Mesenchymal stem cell (in vitro differentiated cells and primary cell): ENCODE results near the gene GALNT10.

ENCODE experiments used
- DNase-seq: peaks from one replicate; pipeline ENCODE4 v3.0.0-alpha.2; 2013
- H2AFZ ChIP-seq: one replicate; pipeline ENCODE4 v1.6.1; 2013; ENCODE audit warnings: low read depth, mild to moderate bottlenecking, control low read depth, inconsistent platforms, low read length, moderate library complexity
- H2AK5ac ChIP-seq: 2 replicates; pipeline ENCODE4 v1.6.1; 2013; ENCODE audit warnings: low read length, moderate library complexity, mild to moderate bottlenecking, inconsistent platforms; ENCODE audit not compliant: severe bottlenecking
- H2BK120ac ChIP-seq: one replicate; pipeline ENCODE4 v1.6.1; 2013; ENCODE audit warnings: low read depth, mild to moderate bottlenecking, inconsistent platforms, low read length, moderate library complexity
- H2BK12ac ChIP-seq, 2 experiments: one replicate each; pipeline ENCODE4 v1.6.1; 2013; ENCODE audit warnings: inconsistent platforms in 2 of 2, low read length in 2 of 2, mild to moderate bottlenecking in 2 of 2, moderate library complexity in 2 of 2, control low read depth in 1 of 2
- H2BK15ac ChIP-seq: one replicate; pipeline ENCODE4 v1.6.1; 2013; ENCODE audit warnings: mild to moderate bottlenecking, low read depth, inconsistent platforms; ENCODE audit not compliant: poor library complexity, severe bottlenecking
- H2BK5ac ChIP-seq: 2 replicates; pipeline ENCODE4 v1.6.1; 2013; ENCODE audit warnings: low read depth, mild to moderate bottlenecking, low read length, control low read depth, inconsistent platforms; ENCODE audit not compliant: poor library complexity, severe bottlenecking
- H3K14ac ChIP-seq, 2 experiments: one replicate each; pipeline ENCODE4 v1.6.1; 2013; ENCODE audit warnings: inconsistent platforms in 2 of 2, low read length in 2 of 2, control low read depth in 1 of 2, mild to moderate bottlenecking in 1 of 2, moderate library complexity in 1 of 2
- H3K18ac ChIP-seq, 2 experiments: one replicate each; pipeline ENCODE4 v1.6.1; 2013; ENCODE audit warnings: inconsistent platforms in 2 of 2, low read length in 2 of 2, control low read depth in 1 of 2, low read depth in 1 of 2, mild to moderate bottlenecking in 1 of 2
- H3K23ac ChIP-seq, 2 experiments: one replicate each; pipeline ENCODE4 v1.6.1; 2013; ENCODE audit warnings: inconsistent platforms in 2 of 2, low read length in 2 of 2, mild to moderate bottlenecking in 2 of 2, moderate library complexity in 2 of 2, control low read depth in 1 of 2
- H3K27ac ChIP-seq: 2 replicates; pipeline ENCODE4 v1.5.1; 2013; ENCODE audit warnings: mild to moderate bottlenecking, moderate library complexity, low read length, control low read depth, inconsistent platforms; ENCODE audit not compliant: poor library complexity, severe bottlenecking
- H3K27me3 ChIP-seq, 2 experiments: 2 replicates each; pipeline versions ENCODE4 v1.6.1 to v1.7.0; 2013; ENCODE audit warnings: low read length in 2 of 2, mild to moderate bottlenecking in 2 of 2, moderate library complexity in 2 of 2, control low read depth in 1 of 2, inconsistent platforms in 1 of 2; ENCODE audit not compliant: control insufficient read depth in 1 of 2, insufficient read depth in 1 of 2
- H3K36me3 ChIP-seq, 2 experiments: 2 replicates each; pipeline versions ENCODE4 v1.6.1 to v1.7.0; 2013; ENCODE audit warnings: low read length in 2 of 2, control low read depth in 1 of 2, inconsistent platforms in 1 of 2, low read depth in 1 of 2, mild to moderate bottlenecking in 1 of 2; ENCODE audit not compliant: insufficient read depth in 2 of 2, control insufficient read depth in 1 of 2
- H3K4ac ChIP-seq, 2 experiments: one replicate each; pipeline ENCODE4 v1.6.1; 2013; ENCODE audit warnings: inconsistent platforms in 2 of 2, low read length in 2 of 2, mild to moderate bottlenecking in 2 of 2, moderate library complexity in 2 of 2, control low read depth in 1 of 2, low read depth in 1 of 2
- H3K4me1 ChIP-seq: 2 replicates; pipeline ENCODE4 v1.6.1; 2013; ENCODE audit warnings: low read depth, low read length, control low read depth; ENCODE audit not compliant: control insufficient read depth, insufficient read depth
- H3K4me2 ChIP-seq: 2 replicates; pipeline ENCODE4 v1.6.1; 2013; ENCODE audit warnings: low read length, mild to moderate bottlenecking, inconsistent platforms; ENCODE audit not compliant: poor library complexity, severe bottlenecking
- H3K4me3 ChIP-seq, 2 experiments: 2 replicates each; pipeline versions ENCODE4 v1.5.1 to v1.7.0; 2013; ENCODE audit warnings: low read length in 2 of 2, mild to moderate bottlenecking in 2 of 2, control low read depth in 1 of 2, low read depth in 1 of 2; ENCODE audit not compliant: insufficient read depth in 1 of 2
- H3K79me1 ChIP-seq: replicated peaks from 2 replicates; pipeline ENCODE4 v1.6.1; 2013; ENCODE audit warnings: mild to moderate bottlenecking, control low read depth, low read length, inconsistent platforms; ENCODE audit not compliant: poor library complexity, severe bottlenecking
- H3K9ac ChIP-seq: 2 replicates; pipeline ENCODE4 v1.7.0; 2013; ENCODE audit warnings: mild to moderate bottlenecking, low read length, moderate library complexity
- H3K9me3 ChIP-seq: 2 replicates; pipeline ENCODE4 v1.7.0; 2013; ENCODE audit warnings: mild to moderate bottlenecking, low read length; ENCODE audit not compliant: control insufficient read depth
- H4K8ac ChIP-seq: one replicate; pipeline ENCODE4 v1.6.1; 2013; ENCODE audit warnings: inconsistent platforms, mild to moderate bottlenecking, low read length, moderate library complexity
- H4K91ac ChIP-seq: one replicate; pipeline ENCODE4 v1.6.1; 2013; ENCODE audit warnings: mild to moderate bottlenecking, low read length, inconsistent platforms
- WGBS: methylation state at CpG from one replicate; pipeline ENCODE4 v1.1.7; 2013; ENCODE audit warnings: mixed read lengths; 5-methylcytosine and 5-hydroxymethylcytosine counted together

GALNT10 gene

DNA sequence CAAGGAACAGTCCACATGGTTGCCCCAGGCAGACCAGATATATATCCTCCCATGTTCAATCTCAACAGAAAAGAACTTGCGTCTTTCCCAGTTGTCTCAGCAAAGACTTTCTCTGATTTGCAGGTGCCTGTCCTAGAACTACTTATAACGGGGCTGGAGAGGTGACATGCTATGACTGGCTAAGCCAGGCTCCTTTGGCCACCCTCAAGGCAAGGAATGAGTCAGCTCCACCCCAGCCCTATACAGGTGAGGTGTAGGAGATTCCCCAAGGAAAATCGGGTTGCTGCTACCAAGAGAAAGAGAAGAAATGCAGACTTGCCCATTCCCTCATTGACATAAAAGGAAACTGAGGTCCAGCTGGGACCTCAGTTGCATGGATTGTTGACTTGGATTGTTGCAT is 127.4 kb downstream of the GALNT10 start:
- no peak overlapping the region for H3K4me2 ChIP-seq
- no peak for DNase-seq
- H3K4me3 ChIP-seq: no peak overlapping the region
- no peak overlapping the region for H3K14ac ChIP-seq
- no peak overlapping the region for H3K9ac ChIP-seq
- H3K79me1 ChIP-seq: peaks cover 36% of the 10 kb centered on the region
- no peak overlapping the region for H2BK120ac ChIP-seq
- H3K4ac ChIP-seq: no peak overlapping the region
- no peak overlapping the region for H3K23ac ChIP-seq
- WGBS: 91% methylated on average over 3 of the region's 3 CpGs
- no peaks in the 10 kb centered on the region for H3K9me3 ChIP-seq
- no peak overlapping the region for H4K91ac ChIP-seq
- H4K8ac ChIP-seq: no peak overlapping the region
- H3K4me1 ChIP-seq: peaks cover 1% of the 10 kb centered on the region
- no peak overlapping the region for H3K27ac ChIP-seq
- H3K27me3 ChIP-seq: no peaks in the 10 kb centered on the region
- H2AFZ ChIP-seq: no peak overlapping the region
- no peak overlapping the region for H2BK15ac ChIP-seq
- H2BK5ac ChIP-seq: no peak overlapping the region
- no peak overlapping the region for H3K18ac ChIP-seq
- peaks cover 0 to 9% of the 10 kb centered on the region in 2 experiments for H3K36me3 ChIP-seq
- no peak overlapping the region for H2AK5ac ChIP-seq
- no peak overlapping the region for H2BK12ac ChIP-seq

DNA sequence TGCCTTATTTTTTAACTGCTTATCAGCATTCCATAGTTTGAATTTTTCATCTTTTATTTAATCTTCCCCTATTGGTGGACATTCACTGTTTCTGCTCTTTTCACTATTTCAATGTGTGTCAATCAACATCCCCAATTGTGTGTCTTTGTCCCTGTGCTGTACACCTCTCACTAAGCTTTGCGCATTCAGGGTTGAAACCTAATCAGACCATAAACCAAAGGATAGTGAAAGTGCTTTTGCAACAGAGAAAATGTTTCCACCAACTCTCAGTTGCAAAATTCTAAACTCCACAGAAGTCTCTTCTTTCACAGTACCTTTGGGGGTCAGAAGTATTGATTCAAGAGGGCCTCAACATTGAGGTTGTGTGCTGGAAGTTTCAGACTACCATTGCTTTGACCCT is 128.2 kb downstream of the GALNT10 start:
- Histone ChIP-seq H3K4me1 (peaks cover 1% of the 10 kb centered on the region), H3K9me3 (no peaks in the 10 kb centered on the region), H3K23ac (no peak overlapping the region), H3K4me2 (no peak overlapping the region), H2BK120ac (no peak overlapping the region), H3K9ac (no peak overlapping the region), H3K4me3 (no peak overlapping the region), H4K8ac (no peak overlapping the region), H2BK5ac (no peak overlapping the region), H3K79me1 (peaks cover 38% of the 10 kb centered on the region), H2BK12ac (no peak overlapping the region), H3K4ac (no peak overlapping the region), H2AFZ (no peak overlapping the region), H2BK15ac (no peak overlapping the region), H2AK5ac (no peak overlapping the region), H3K36me3 (peaks cover 0 to 14% of the 10 kb centered on the region in 2 experiments), H4K91ac (no peak overlapping the region), H3K14ac (no peak overlapping the region), H3K27me3 (no peaks in the 10 kb centered on the region), H3K18ac (no peak overlapping the region), H3K27ac (no peak overlapping the region)
- WGBS: 100% methylated on average over 1 of the region's 1 CpG
- DNase-seq: no peak

GRCh38 chr5:154319736-154320135 is 129.2 kb downstream of the GALNT10 start:
- no peak overlapping the region for H3K9ac ChIP-seq
- no peak overlapping the region for H3K4me2 ChIP-seq
- H3K4ac ChIP-seq: no peak overlapping the region

DNA sequence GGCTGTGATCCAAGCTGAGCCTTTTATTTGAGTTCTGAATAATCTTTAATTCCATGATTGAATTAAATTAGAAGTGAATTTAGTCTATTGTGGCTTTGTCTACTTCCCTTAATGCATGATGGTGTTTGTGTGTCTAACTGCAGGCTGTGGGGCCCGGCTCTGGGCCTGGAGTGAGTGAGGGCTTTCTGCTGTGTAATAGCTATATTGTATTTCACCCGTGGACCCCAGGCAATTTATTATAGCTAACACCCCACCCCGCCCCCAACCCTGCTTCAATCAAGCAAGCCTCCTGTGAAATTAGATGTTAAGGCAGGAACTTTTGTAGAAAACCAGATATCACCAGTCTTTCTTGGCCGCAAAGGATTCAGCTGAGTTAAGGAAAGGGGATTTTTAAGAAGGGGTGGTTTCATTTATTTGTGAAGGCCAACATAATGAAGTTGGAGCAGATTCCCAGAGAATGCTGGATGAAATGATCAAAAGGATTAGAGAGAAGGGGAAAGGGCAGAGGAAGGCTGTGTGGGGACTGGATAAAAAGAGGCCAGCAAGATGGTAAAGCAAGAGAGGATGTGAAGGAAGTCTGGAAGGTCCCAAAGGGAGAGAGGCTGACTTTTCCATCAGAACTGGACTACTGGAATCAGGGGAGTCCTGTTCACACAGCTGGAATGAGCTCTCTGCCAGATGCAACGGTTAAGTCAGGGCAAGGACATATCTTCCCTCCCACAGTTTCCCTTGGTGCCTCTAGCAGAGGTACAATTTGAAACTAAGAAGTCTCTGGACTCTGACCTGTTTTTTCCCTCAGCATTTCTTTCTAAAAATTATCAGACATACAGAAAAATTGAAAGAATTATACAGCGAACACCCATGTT is 129.9 kb downstream of the GALNT10 start:
- Histone ChIP-seq H2BK12ac (no peak overlapping the region), H3K27ac (no peak overlapping the region), H2BK15ac (no peak overlapping the region), H3K18ac (no peak overlapping the region), H2BK5ac (no peak overlapping the region), H3K23ac (no peak overlapping the region), H3K4me1 (peaks cover 5% of the 10 kb centered on the region), H3K14ac (no peak overlapping the region), H3K36me3 (peaks cover 0 to 20% of the 10 kb centered on the region in 2 experiments), H4K91ac (no peak overlapping the region), H3K9me3 (no peaks in the 10 kb centered on the region), H3K79me1 (peaks cover 33% of the 10 kb centered on the region), H2AFZ (no peak overlapping the region), H3K9ac (no peak overlapping the region), H2BK120ac (no peak overlapping the region), H2AK5ac (no peak overlapping the region), H3K4me2 (no peak overlapping the region), H3K4me3 (no peak overlapping the region), H3K27me3 (no peaks in the 10 kb centered on the region), H4K8ac (no peak overlapping the region), H3K4ac (no peak overlapping the region)
- DNase-seq: no peak
- 82% methylated on average over 3 of the region's 6 CpGs for WGBS

More at GRCh38 chr5:154319736-154320135, 129.2 kb downstream of the GALNT10 start:
- H2BK12ac ChIP-seq: no peak overlapping the region
- H4K8ac ChIP-seq: no peak overlapping the region
- no peaks in the 10 kb centered on the region for H3K9me3 ChIP-seq
- H3K23ac ChIP-seq: no peak overlapping the region
- no peak overlapping the region for H4K91ac ChIP-seq
- no peak overlapping the region for H3K27ac ChIP-seq
- H3K36me3 ChIP-seq: peaks cover 0 to 20% of the 10 kb centered on the region in 2 experiments
- no peak overlapping the region for H2BK15ac ChIP-seq
- H3K18ac ChIP-seq: no peak overlapping the region
- no peaks in the 10 kb centered on the region for H3K27me3 ChIP-seq
- H2AK5ac ChIP-seq: no peak overlapping the region
- no peak overlapping the region for H3K4me3 ChIP-seq
- H3K14ac ChIP-seq: no peak overlapping the region
- no peak overlapping the region for H2AFZ ChIP-seq
- no peak overlapping the region for H2BK5ac ChIP-seq
- H2BK120ac ChIP-seq: no peak overlapping the region
- WGBS: 93% methylated on average over 3 of the region's 4 CpGs
- peaks cover 37% of the 10 kb centered on the region for H3K79me1 ChIP-seq
- no peak for DNase-seq
- H3K4me1 ChIP-seq: peaks cover 5% of the 10 kb centered on the region
